Activated CD4-positive, alpha-beta memory T cell treated with anti-CD3 and anti-CD28 coated beads, Interleukin-2, amount 10 ng/mL, durations not matched to agents 7 days and 5 days (primary cell): ENCODE data around the gene PAPSS2. TPM values are rescaled to one million over a fixed set of nuclear protein-coding genes. Genes with fewer than 3 reads are reported as not detected.

Experiments used
- CTCF ChIA-PET: fragments of 350-600 bp; sonication (Branson Sonifier 250); formaldehyde crosslinking; loops from one replicate; lab custom pipeline; 2021; ENCODE audit warnings: antibody characterized with exemption, inconsistent platforms; lab: Charles Lee
- POLR2A ChIA-PET: fragments of 350-600 bp; sonication (Branson Sonifier 250); formaldehyde crosslinking; loops from one replicate; lab custom pipeline; 2021; ENCODE audit warnings: antibody characterized with exemption; lab: Charles Lee
- DNase-seq: peaks from one replicate; pipeline ENCODE4 v3.0.0-alpha.2; 2020
- H3K27ac Mint-ChIP-seq: one replicate; pipeline ENCODE4 v1.8.0; 2021; ENCODE audit warnings: mild to moderate bottlenecking, mixed read lengths
- H3K27me3 Mint-ChIP-seq: one replicate; pipeline ENCODE4 v1.8.0; 2021; ENCODE audit warnings: mixed read lengths
- H3K36me3 Mint-ChIP-seq: one replicate; pipeline ENCODE4 v1.8.0; 2021; ENCODE audit warnings: low read depth, mixed read lengths
- H3K4me1 Mint-ChIP-seq: one replicate; pipeline ENCODE4 v1.8.0; 2021; ENCODE audit warnings: mixed read lengths
- H3K4me3 Mint-ChIP-seq: one replicate; pipeline ENCODE4 v1.8.0; 2021; ENCODE audit warnings: mild to moderate bottlenecking, mixed read lengths
- H3K9me3 Mint-ChIP-seq: one replicate; pipeline ENCODE4 v1.8.0; 2021; ENCODE audit warnings: mixed read lengths
- total RNA-seq, 2 experiments: library from RNA; stranded (reverse); gene quantifications; one replicate each; pipeline ENCODE4 v1.2.3, GENCODE V29; 2021

PAPSS2 gene
- total RNA-seq, 2 experiments from 2014 or later: 0.13 TPM; not detected in 1

DNA sequence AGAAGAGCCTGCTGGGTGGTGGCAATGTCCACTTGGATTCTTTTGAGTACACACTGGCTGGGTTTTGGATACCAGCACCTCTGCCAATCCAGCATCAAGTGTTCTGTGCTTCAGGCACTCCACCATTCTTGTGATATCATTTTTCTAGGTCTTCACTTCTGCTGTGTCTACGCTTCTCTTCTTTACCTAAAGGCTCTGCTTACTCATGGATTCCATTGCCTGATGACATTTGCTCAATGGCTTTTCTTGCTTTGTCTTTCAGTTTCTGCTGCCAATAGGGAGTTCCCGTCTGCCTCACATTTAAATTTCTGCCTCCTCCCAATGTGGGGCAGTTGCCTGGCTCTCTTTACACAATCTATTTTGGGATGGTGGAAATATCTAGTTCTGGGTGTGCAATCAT lies 12.7 kb upstream of the PAPSS2 start:
- CTCF ChIA-PET: no interaction called here
- Mint-ChIP-seq H3K36me3 (no peaks in the 10 kb centered on the region), H3K27ac (no peak overlapping the region), H3K4me1 (no peaks in the 10 kb centered on the region), H3K27me3 (peaks cover 6% of the 10 kb centered on the region), H3K9me3 (no peaks in the 10 kb centered on the region), H3K4me3 (no peak overlapping the region)
- no peak for DNase-seq
- POLR2A ChIA-PET: no interaction called here

- ChIA-PET CTCF (no interaction called here), POLR2A (no interaction called here)
- peaks cover 16% of the 10 kb centered on the region for H3K27me3 Mint-ChIP-seq
- no peak for DNase-seq
- H3K4me3 Mint-ChIP-seq: no peak overlapping the region
- no peak overlapping the region for H3K27ac Mint-ChIP-seq
- H3K4me1 Mint-ChIP-seq: no peaks in the 10 kb centered on the region
- H3K9me3 Mint-ChIP-seq: no peaks in the 10 kb centered on the region
- H3K36me3 Mint-ChIP-seq: no peaks in the 10 kb centered on the region
Observed at GRCh38 chr10:87650838-87651589, 8.7 kb upstream of the PAPSS2 start.

GRCh38 chr10:87651801-87652200 lies 7.9 kb upstream of the PAPSS2 start:
- CTCF ChIA-PET: no interaction called here
- no peaks in the 10 kb centered on the region for H3K9me3 Mint-ChIP-seq
- no peaks in the 10 kb centered on the region for H3K4me1 Mint-ChIP-seq
- no peaks in the 10 kb centered on the region for H3K36me3 Mint-ChIP-seq
- peaks cover 19% of the 10 kb centered on the region for H3K27me3 Mint-ChIP-seq
- H3K27ac Mint-ChIP-seq: no peak overlapping the region
- H3K4me3 Mint-ChIP-seq: no peak overlapping the region
- no peak for DNase-seq
- POLR2A ChIA-PET: no interaction called here

DNA sequence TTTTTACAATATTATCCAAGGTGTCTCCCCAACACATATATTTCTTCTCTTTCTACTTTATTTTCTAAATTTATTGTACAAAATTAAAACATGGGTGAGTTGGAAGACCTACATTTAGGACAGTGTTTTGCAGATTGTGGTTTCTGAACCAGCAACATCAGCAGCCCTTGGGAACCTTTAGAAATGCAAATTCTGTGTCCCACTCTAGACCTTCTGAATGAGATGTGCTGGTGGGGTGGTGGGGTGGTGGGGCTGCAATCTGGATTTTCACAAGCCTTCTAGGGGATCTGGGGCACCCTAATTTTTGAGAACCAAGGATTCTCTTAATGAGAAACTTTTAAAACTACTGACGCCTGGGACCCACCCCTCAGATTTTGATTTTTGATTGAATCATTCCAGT lies 7.4 kb upstream of the PAPSS2 start:
- Mint-ChIP-seq H3K4me3 (no peak overlapping the region), H3K4me1 (no peaks in the 10 kb centered on the region), H3K36me3 (no peaks in the 10 kb centered on the region), H3K27me3 (peaks cover 20% of the 10 kb centered on the region), H3K27ac (no peak overlapping the region), H3K9me3 (no peaks in the 10 kb centered on the region)
- CTCF ChIA-PET: no interaction called here
- DNase-seq: no peak
- POLR2A ChIA-PET: no interaction called here

- peaks cover 2% of the 10 kb centered on the region for H3K4me1 Mint-ChIP-seq
- H3K27ac Mint-ChIP-seq: no peak overlapping the region
- ChIA-PET CTCF (interaction anchor here (0.6 to 0.9 kb wide), 2 partner anchors 8 to 22 kb away, joined by 3 to 4 read pairs; no protein-coding TSS in a partner anchor), POLR2A (no interaction called here)
- peaks cover 28% of the 10 kb centered on the region for H3K27me3 Mint-ChIP-seq
- H3K9me3 Mint-ChIP-seq: no peaks in the 10 kb centered on the region
- H3K36me3 Mint-ChIP-seq: no peaks in the 10 kb centered on the region
- no peak for DNase-seq
- H3K4me3 Mint-ChIP-seq: no peak overlapping the region
Observed at GRCh38 chr10:87654212-87654611, 5.5 kb upstream of the PAPSS2 start.

DNA sequence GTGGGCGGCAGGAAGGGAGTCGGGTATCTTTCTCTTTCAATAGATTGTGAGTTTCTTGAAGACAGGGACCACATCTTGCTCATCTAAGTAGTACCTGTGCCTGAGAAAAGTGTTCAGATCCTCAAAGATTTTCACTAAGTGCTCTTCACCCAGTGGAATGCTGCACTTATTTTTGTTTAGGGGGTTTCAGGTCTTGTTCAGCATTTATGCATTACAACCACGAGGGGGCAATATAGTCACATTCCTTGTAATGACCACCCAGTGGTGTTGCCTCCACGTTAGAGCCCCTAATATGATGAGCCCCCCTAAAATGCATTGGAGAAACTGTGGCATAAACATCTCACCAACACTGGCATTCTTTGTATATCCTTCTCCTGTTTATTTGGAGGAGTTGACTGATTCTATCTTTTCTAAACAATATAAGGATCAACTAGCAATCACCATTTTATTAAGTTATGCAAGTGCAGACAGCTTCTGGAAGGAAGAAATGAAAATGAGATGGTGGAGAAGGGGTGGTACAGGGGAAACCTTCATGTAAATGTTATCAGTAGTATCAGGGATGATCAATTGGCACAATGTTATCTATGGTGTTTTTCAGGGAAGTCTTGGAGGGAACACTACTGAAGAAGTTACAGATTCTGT lies 3.1 kb upstream of the PAPSS2 start:
- peaks cover 42% of the 10 kb centered on the region for H3K27me3 Mint-ChIP-seq
- H3K27ac Mint-ChIP-seq: no peak overlapping the region
- no peaks in the 10 kb centered on the region for H3K36me3 Mint-ChIP-seq
- DNase-seq: no peak
- H3K4me3 Mint-ChIP-seq: no peak overlapping the region
- no peaks in the 10 kb centered on the region for H3K9me3 Mint-ChIP-seq
- H3K4me1 Mint-ChIP-seq: peaks cover 9% of the 10 kb centered on the region
- CTCF ChIA-PET: interaction anchor here (1.0 to 1.4 kb wide), 2 partner anchors 30 to 77 kb away, joined by 3 read pairs; no protein-coding TSS in a partner anchor
- POLR2A ChIA-PET: no interaction called here

DNA sequence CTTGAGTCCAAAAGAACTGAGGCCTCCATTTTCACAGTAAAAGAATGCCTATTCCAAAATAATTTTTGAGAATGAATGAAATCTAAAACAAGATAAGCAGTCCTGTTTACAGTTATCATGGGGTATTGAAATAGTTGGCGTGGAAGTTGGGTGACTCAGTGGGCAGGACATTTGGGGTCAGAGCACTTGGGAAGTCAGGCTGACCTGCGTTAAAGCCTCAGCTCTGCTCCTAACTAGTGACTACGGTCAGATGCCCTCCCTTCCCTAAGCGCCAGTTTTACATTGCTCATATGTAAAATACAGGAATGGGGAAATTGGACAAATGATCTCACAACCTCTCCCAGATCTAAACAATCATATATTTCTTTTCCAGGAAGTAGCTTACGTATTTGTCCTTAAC lies 2.3 kb upstream of the PAPSS2 start:
- Mint-ChIP-seq H3K27me3 (peaks cover 44% of the 10 kb centered on the region), H3K27ac (no peak overlapping the region), H3K4me3 (no peak overlapping the region), H3K36me3 (no peaks in the 10 kb centered on the region), H3K9me3 (no peaks in the 10 kb centered on the region), H3K4me1 (peaks cover 9% of the 10 kb centered on the region)
- POLR2A ChIA-PET: no interaction called here
- CTCF ChIA-PET: interaction anchor here (1.0 to 1.8 kb wide), 3 partner anchors 29 to 116 kb away, joined by 3 to 7 read pairs (median 3); no protein-coding TSS in a partner anchor
- DNase-seq: no peak

- H3K4me3 Mint-ChIP-seq: no peak overlapping the region
- H3K27me3 Mint-ChIP-seq: peaks cover 43% of the 10 kb centered on the region
- H3K27ac Mint-ChIP-seq: no peak overlapping the region
- POLR2A ChIA-PET: no interaction called here
- peaks cover 9% of the 10 kb centered on the region for H3K4me1 Mint-ChIP-seq
- CTCF ChIA-PET: interaction anchor here (0.5 to 1.8 kb wide), 3 partner anchors 115 to 1551 kb away, joined by 3 to 7 read pairs (median 4); no protein-coding TSS in a partner anchor
- H3K36me3 Mint-ChIP-seq: no peaks in the 10 kb centered on the region
- no peaks in the 10 kb centered on the region for H3K9me3 Mint-ChIP-seq
- DNase-seq: no peak
Observed at GRCh38 chr10:87658321-87658795, 1.3 kb upstream of the PAPSS2 start.

GRCh38 chr10:87658858-87659555 lies 671 bp upstream of the PAPSS2 start:
- no peak for DNase-seq
- POLR2A ChIA-PET: no interaction called here
- H3K4me1 Mint-ChIP-seq: peaks cover 9% of the 10 kb centered on the region
- H3K27ac Mint-ChIP-seq: no peak overlapping the region
- CTCF ChIA-PET: interaction anchor here (0.9 to 1.8 kb wide), 2 partner anchors 114 to 1551 kb away, joined by 3 to 7 read pairs; no protein-coding TSS in a partner anchor
- H3K27me3 Mint-ChIP-seq: peaks cover 43% of the 10 kb centered on the region
- H3K4me3 Mint-ChIP-seq: peak overlapping the region; percentile 56
- H3K36me3 Mint-ChIP-seq: no peaks in the 10 kb centered on the region
- no peaks in the 10 kb centered on the region for H3K9me3 Mint-ChIP-seq

DNA sequence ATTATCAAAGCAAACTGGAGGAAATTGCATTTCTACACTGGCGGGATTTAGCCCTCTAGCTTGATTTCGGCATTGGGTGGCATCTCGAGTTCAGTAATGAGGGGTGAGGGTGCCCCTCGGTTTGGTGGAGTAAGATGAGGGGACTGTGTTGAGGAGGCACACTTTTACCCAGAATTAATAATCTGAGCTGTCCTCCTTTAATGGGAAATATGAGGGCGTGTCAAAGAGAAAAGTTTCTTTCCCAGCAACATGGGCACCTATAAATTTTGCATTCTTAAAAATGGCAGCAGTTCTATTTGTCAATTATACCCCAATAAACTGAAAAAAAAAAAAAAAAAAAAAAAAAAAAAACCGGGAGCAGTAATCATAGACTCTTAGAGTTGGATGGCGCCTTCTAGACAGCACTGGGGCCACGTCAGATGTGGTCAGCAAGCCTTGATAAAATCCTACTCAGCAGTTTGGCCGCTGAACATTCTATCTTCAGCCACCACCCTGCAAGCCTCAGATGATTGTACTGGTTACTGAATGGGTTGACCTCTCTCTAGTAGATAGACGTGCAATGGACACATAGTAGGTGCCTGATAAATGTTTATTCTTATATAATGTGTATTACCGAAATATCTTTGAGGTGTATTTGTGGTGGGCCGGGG lies 931 bp downstream of the PAPSS2 start:
- CTCF ChIA-PET: interaction anchor here (0.5 kb wide), 1 partner anchor 131 kb away, joined by 3 read pairs; no protein-coding TSS in a partner anchor

DNA sequence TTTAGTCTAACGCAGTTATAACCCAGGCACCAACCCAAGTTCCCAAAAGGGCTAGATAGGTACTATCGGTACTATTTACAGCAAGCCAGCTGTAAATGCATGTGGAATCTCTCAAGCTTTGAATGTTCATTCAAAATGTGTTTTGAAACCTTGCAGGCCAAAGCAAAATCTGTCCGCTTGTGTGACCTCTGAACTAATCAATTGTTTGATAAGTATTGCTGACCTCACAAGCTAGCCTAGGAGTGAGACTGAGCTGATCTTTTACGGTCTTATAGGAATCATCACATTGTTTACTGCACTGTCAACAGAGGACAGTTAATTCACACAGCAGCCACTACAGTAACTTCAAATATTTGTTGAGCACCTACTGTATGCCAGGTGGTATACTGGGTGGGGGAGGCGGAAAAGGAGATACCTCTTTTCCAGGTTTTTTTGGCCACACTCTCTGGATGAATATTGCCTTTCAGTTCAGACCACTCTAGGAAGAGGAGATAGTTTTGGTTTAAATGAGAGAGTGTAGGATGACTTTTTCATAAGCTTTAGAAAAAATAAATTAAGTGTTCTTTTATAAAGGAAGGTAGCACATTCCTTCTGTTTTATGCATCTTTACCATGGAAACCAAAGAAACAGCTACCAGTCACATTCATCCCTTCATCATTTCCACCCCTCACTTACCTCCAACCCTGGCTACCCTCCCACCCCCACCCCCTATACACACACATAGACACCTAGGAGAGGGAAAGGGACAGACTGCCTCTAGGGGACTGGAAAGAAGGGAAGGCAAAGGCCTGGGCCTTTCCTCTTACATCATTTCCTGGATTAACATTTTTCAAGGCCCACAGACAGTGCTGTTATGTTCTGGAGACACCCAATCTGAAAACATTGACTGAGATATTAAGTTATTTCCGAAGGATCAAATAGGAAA lies 2.4 kb downstream of the PAPSS2 start:
- no peak overlapping the region for H3K4me3 Mint-ChIP-seq
- no peaks in the 10 kb centered on the region for H3K36me3 Mint-ChIP-seq
- H3K27ac Mint-ChIP-seq: no peak overlapping the region
- peaks cover 31% of the 10 kb centered on the region for H3K27me3 Mint-ChIP-seq
- ChIA-PET POLR2A (no interaction called here), CTCF (interaction anchor here (0.6 to 1.7 kb wide), 2 partner anchors 28 to 927 kb away, joined by 3 to 4 read pairs; no protein-coding TSS in a partner anchor)
- H3K9me3 Mint-ChIP-seq: no peaks in the 10 kb centered on the region
- DNase-seq: no peak
- H3K4me1 Mint-ChIP-seq: peaks cover 9% of the 10 kb centered on the region

More for the DNA sequence above, 931 bp downstream of the PAPSS2 start:
- Mint-ChIP-seq H3K4me3 (peak overlapping the region; percentile 43), H3K9me3 (no peaks in the 10 kb centered on the region), H3K27ac (no peak overlapping the region), H3K36me3 (no peaks in the 10 kb centered on the region), H3K27me3 (peaks cover 38% of the 10 kb centered on the region), H3K4me1 (peaks cover 9% of the 10 kb centered on the region)
- no peak for DNase-seq
- POLR2A ChIA-PET: no interaction called here

DNA sequence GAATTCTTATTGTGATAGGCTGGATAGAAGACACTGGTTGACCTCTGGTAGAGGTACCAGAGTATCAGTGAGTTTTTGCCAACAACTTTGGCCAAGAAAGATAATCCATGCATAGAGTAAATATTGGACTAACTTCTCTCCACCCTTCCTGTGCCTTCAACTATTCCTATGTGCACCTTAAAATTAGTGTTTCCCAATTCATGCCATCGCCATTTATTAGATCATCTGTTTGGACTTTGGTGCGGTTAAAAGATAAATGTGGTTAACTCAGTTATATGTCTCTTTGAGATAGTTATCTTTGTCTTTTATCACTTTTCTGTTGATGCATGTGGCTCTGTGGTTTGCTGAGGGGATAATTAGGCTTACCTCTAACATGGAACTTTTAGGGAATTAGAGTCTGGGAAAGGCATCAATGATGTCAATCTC lies 4.6 kb downstream of the PAPSS2 start:
- no peak overlapping the region for H3K27ac Mint-ChIP-seq
- peaks cover 6% of the 10 kb centered on the region for H3K4me1 Mint-ChIP-seq
- POLR2A ChIA-PET: no interaction called here
- peaks cover 22% of the 10 kb centered on the region for H3K27me3 Mint-ChIP-seq
- CTCF ChIA-PET: no interaction called here
- H3K4me3 Mint-ChIP-seq: no peak overlapping the region
- no peak for DNase-seq
- H3K9me3 Mint-ChIP-seq: no peaks in the 10 kb centered on the region
- H3K36me3 Mint-ChIP-seq: no peaks in the 10 kb centered on the region
